ENCODE data around the gene DNAH9.

Gene DNAH9

DNA sequence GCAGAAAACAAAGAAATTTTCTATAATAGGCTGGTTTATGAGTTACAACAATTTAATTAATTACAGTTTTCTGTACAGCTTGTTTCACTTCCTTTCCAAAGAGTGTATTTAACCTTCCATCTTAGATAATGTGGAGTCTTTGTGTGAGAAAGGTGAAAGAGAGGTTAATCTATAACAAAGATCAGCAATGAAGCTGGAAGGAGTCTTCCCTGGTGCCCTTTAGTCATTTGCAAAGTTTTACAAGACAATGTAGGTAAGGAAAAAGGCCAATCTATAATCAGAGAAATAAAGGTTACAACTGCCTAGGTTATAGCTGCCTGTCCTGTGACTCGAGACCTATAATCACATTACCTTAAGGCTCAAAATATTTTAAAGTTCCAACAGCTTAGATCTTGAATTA is 257.0 kb downstream of the DNAH9 start:
- no peak for DNase-seq

DNA sequence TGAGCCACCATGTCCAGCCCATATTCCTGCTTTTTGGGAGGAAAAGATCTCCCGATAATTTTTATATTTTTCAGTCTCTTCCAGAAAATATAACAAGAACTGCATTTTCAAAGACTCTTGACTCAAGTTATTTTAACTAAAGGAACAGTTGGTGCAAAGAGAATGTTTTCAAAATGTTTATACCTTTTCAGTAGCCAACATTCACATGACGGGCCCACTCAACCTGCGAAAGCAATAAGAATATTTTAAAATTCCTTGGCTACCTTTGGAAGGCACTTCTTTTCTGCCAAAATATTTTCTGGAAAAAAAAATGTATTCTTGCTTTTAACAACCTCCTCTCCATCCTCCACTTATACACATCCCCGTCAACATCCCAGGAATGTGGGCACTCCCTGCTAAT is 258.7 kb downstream of the DNAH9 start:
- no peak for DNase-seq

GRCh38 chr17:11869680-11870394 is 271.6 kb downstream of the DNAH9 start:
- DNase-seq, result no peak

DNA sequence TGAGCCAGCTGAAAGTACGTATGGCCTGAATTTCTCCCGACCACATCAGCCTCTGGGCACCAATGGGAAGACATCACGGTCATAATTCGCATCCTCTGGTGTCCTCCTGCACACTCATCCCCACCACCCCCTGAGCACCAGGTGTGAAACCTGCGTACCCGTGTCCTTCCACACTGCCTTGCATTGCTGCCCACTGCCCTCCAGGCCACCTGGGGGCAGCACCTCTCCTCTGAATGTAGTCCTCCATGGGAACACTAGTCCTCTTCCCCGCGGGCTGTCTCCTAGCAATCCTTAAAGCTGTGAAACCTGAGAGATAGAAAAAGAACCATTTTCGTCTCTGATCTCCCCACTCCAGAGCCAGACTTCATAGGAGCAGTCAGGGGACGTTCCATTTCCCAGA is 273.5 kb downstream of the DNAH9 start:
- DNase-seq, result no peak

- DNase-seq, result no peak
Observed at GRCh38 chr17:11874756-11875155, 276.5 kb downstream of the DNAH9 start.

- no peak for DNase-seq
Observed at GRCh38 chr17:11880714-11881113, 282.4 kb downstream of the DNAH9 start.

DNA sequence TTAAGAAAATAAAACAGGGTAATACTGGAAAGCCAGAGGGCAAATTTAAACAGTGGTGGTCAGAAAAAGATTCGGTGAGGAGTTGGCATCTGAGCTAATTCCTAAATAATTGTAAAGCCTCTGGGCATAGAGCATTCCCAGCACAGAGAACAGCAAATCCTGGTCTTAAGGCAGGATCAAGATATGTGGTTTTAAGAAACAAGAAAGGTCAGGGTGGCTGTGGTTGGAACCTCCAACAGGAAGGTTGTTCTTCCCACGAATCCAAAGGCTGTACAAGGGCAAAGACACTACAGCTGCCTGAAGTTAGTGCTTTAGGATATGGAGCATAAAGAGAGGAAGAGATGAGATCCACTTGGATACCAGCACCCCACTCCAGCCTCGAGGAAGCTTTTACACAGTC is 284.4 kb downstream of the DNAH9 start:
- DNase-seq, result no peak

GRCh38 chr17:11885051-11885450 is 286.8 kb downstream of the DNAH9 start:
- no peak for DNase-seq

- no peak for DNase-seq
Observed at GRCh38 chr17:11889266-11889665, 291.0 kb downstream of the DNAH9 start.

DNA sequence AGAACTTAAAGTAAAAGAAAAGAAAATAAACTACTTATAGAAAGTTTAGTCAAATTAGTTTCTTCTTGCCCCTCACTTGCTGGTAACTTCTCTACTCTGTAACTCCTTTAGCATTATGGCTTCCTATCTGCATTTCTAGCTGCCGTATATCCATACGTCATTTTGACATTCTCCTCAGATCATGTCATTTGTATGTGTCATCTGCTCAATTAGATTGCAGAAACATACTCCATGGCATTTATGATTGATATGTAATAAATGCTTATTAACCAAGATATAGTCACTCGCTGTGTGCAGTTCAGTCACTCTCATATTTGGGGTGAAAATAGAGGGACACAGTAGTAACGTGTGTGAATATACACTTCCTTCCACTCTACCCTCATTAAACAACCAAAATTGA is 295.6 kb downstream of the DNAH9 start:
- no peak for DNase-seq

DNA sequence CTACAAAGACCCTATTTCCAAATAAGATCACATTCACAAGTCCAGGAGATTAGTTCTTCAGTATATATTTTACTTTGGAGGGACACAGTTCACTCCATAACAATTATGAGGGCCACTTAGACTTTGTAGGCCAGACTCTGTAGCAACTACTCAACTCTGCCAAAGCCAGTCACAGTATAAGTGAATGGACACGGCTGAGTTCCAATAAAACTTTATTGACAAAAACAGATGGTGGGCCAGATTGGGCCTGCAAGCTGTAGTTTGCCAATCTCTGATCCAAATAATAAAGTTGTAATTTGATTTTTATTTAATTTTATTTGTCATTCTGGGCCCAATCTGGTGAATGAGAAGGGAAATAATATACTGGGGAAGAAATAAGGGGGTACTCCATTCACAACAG is 297.9 kb downstream of the DNAH9 start:
- DNase-seq, result no peak

DNA sequence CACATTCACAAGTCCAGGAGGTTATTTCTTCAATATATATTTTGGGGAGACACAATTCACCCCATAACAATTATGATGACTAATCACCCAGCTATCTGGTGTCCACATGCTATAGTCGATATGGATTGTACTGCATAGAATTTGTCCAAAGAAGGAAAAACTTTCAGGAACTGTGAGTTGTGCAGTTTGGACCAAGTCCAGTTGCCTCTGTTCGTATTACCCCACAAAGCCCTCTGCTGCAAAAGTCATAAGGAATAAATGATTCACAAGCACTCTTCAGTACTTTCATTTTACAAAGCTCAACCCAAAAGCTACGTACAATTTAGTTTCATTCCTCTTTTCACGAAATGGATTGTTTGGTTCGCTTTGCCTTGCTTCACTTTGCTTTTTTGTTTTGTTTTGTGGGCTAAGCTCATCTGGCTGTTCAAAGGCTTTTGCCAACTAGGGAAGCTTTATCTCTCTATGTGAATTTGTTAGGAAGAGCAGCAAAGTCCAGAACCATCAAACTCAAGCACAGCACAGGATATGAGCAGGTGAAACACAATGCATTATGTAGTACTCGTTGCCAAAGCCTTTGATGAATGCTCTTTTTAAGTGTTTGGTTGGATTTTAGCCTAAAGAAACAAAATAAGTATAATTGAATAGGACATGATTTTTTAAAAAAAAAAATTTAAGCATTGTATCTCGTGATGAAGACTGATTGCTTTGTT is 300.4 kb downstream of the DNAH9 start:
- no peak for DNase-seq

DNA sequence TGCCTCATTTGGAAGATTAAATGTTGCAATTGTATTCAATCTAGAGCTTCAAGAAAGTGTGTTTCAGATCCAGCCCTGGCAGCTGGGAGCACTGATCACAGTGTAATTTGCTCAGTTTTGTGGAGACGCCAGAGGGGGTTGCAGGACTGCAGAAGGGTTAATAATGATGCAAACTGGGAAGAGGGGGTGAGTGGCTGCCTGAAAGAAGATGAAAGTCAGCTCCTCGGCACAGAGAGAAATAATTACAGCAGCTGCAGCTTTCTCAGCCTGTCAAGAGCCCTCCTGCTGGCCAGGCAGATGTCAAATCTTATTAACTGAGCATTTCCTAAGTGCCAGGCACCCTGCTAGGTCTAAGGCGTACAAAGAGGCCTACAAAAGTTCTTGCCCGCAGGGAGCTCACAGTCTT is 301.3 kb downstream of the DNAH9 start:
- DNase-seq, result no peak

- DNase-seq, result no peak
Observed at GRCh38 chr17:11900041-11900476, 301.8 kb downstream of the DNAH9 start.

DNA sequence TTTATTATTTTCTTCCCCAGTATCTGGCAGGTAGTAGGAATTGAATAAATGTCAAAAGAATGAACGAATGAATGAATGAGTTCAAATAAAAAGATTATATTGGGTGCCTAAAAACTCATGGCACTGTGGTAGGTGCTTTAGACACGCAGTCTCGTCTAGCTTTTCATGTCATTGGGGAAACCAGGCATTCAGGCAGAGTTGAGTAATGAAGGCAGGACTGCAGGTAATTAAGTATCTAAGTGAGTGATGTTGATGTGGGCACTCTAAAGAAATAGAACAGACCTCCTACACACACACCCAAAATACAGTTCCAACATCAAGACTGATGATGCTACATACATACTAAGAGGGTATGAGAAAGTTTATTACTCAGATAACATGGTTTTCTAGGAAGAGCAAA is 302.4 kb downstream of the DNAH9 start:
- DNase-seq, result no peak

DNA sequence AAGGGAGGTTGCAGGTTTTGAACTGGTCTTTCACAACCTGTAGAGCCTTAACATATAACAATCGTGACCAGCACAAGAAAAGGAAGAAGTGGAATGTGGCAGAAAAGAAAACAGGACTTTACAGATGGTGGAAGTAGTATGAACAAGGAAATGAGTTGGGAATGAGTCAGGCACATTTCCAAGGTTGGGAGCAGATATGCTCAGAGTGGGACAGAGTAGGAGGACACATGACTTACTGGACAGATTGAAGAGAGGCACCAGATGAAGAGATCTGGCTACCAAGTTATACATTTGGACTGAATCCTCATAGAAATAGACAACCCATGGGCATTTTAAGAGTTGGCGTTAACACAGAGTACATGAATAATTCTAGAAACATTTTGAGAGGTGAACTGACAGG is 303.7 kb downstream of the DNAH9 start:
- no peak for DNase-seq

DNA sequence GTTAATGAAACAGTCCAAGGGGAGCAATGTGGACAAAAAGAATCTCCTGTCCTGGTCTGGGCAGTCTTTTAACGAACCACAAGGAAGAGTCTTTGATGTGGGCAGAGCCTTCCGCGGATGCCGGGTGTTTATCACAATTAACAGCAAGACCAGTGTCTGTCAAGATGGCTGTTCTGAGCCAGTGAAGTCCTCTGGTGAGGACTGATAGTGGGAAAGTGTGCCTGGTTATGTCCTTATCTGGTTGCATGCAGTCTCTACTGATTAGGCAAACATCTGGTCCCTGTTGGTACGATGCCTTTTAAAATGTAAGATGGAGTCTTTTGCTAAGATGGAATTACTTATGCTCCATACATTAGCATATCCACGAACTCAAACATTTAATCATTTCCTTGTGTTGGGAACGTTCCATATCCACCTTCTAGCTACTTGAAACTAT is 310.5 kb downstream of the DNAH9 start:
- DNase-seq, result no peak

- no peak for DNase-seq
Observed at GRCh38 chr17:11909348-11909747, 311.1 kb downstream of the DNAH9 start.

GRCh38 chr17:11916091-11916490 is 317.8 kb downstream of the DNAH9 start:
- DNase-seq, result no peak

- DNase-seq, result no peak
Observed at GRCh38 chr17:11917415-11917814, 319.1 kb downstream of the DNAH9 start.

GRCh38 chr17:11921296-11921695 is 323.0 kb downstream of the DNAH9 start:
- DNase-seq, result no peak

DNA sequence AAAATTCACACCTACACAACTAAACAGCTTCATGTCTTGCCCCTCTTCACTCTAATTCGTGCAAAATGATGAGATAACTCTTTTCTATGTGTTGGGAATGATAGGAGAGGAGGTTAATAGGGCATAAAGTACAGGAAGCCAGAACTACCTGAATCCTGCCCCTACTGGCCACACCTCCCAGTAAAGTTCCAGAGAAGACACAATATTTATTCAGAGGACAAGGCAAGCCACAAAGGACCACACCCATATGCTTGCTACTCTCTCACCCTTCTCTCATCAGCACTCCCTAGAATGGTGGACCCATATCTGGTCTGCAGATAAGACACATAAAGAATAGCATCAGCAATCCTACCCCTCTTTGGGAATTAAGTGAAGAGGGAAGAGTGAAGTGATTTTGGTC is 324.4 kb downstream of the DNAH9 start:
- DNase-seq, result no peak

DNA sequence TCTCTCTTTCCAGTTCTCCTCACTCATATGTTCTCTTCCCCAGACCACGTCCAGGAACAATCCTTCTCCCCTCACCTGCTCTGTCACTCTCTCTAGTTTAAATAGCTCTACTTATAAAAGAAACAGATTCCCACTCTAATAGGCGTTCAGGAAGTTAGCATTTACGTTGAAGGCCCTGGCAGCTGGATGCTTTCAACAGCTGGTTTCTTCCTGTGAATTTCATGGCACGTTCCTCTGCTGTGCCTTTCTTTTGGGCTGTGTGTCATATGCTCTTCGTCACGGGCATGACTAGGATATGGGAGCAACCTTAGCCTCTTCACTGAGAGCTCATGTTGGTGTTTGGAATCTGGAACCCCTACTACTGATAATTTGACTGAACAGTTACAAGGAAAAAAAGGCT is 325.8 kb downstream of the DNAH9 start:
- DNase-seq, result no peak

GRCh38 chr17:11925262-11926021 is 327.2 kb downstream of the DNAH9 start:
- no peak for DNase-seq
